Right forelimb (tissue), 1 donor: Measurements from ENCODE around the gene PHF11.
"Not testable (repeated sequence)": the region's sequence is repeated elsewhere in the genome, so short reads cannot be mapped to it uniquely, and the experiment has no call there.

ENCODE experiments used
- DNase-seq: peaks from one replicate; pipeline ENCODE4 v3.0.0-alpha.2; 2018

Gene PHF11

GRCh38 chr13:49550942-49551644 is 55.3 kb downstream of the PHF11 start:
- DNase-seq = no peak

GRCh38 chr13:49553888-49554287 is 58.1 kb downstream of the PHF11 start:
- no peak for DNase-seq

- DNase-seq = no peak
These were observed 58.6 kb downstream of the PHF11 start for GRCh38 chr13:49554387-49554786.

- DNase-seq = no peak
These were observed 63.3 kb downstream of the PHF11 start for GRCh38 chr13:49559006-49559405.

GRCh38 chr13:49560270-49561061 is 64.7 kb downstream of the PHF11 start:
- DNase-seq = no peak

DNA sequence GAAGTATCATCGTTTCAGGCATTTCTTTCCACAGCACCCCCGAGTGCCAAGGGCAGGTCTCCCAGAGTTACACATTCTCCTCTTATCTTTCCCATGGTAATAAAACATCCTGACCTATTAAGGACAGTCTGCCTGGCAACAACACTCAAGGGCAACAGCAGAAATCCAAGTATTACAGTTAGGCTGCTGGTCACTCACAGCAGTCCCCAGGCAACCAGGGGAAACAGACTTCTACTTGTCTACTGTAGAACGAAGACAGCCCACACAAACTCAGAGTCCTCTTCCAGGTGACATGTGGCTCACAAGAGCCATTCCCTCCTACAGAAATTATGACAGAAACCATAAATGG is 65.3 kb downstream of the PHF11 start:
- DNase-seq = no peak

GRCh38 chr13:49563516-49563915 is 67.8 kb downstream of the PHF11 start:
- DNase-seq = no peak

DNA sequence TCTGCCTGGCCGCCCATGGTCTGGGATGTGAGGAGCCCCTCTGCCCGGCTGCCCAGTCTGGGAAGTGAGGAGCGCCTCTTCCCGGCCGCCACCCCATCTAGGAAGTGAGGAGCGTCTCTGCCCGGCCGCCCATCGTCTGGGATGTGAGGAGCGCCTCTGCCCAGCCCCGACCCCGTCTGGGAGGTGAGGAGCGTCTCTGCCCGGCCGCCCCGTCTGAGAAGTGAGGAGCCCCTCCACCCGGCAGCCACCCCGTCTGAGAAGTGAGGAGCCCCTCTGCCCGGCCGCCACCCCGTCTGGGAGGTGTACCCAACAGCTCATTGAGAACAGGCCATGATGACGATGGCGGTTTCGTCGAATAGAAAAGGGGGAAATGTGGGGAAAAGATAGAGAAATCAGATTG is 69.7 kb downstream of the PHF11 start:
- not testable (repeated sequence) for DNase-seq

DNA sequence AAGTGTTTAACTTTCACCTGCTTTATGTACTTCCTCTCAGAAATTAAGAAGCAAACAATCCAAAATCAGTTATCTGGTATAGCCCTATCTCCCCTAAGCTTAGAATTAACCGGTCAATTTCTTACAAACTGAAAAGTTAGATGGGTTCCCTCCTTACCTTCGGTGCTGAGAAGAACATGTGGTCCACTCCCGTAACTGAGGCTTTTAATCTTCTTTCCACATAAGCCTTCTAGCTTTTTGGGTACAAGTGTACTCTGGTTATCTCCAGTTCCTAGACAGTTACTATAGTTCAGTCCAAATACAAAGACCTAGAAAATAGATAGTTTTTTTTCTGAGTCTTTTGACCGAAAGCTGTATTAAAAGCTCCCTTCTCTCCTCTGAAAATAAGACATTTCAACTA is 70.7 kb downstream of the PHF11 start:
- DNase-seq = no peak

- DNase-seq = no peak
These were observed 71.7 kb downstream of the PHF11 start for GRCh38 chr13:49567491-49567890.

- no peak for DNase-seq
These were observed 74.4 kb downstream of the PHF11 start for GRCh38 chr13:49569993-49570689.

GRCh38 chr13:49571299-49572240 is 75.8 kb downstream of the PHF11 start:
- no peak for DNase-seq
